Measurements from ENCODE around the gene CRYL1. TPM values are rescaled to one million over a fixed set of nuclear protein-coding genes. Genes with fewer than 3 reads are reported as not detected.

CRYL1 gene
- polyA plus RNA-seq, 1 donor from 2014 or later, result 10.6 TPM

DNA sequence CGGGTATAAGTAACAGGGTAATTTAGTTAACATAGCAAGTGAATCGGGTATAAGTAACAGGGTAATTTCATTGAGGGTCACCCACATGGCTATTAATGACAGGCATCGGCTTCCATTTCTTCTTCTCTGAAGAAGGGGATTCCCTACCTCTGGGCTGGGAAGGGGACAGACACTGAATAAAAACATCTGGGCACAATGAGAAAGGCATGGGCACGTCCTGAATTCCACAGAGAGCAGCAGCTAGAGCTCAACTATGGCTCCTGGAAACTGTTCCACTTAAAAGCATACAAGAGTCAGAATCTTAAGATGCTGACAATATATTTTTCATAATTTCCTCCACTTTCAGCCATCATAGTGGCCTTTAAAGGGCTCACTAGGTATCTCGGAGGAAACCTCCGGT, 51.8 kb downstream of the CRYL1 start:
- no peak for TF ChIP-seq SMC3 (conservative IDR thresholded peaks at IDR 0.05; ENCODE audit: poor library complexity)
- no peak for TF ChIP-seq TAF1 (IDR thresholded peaks at IDR 0.05; ENCODE audit: low read depth)
- TF ChIP-seq, protein P1, sequence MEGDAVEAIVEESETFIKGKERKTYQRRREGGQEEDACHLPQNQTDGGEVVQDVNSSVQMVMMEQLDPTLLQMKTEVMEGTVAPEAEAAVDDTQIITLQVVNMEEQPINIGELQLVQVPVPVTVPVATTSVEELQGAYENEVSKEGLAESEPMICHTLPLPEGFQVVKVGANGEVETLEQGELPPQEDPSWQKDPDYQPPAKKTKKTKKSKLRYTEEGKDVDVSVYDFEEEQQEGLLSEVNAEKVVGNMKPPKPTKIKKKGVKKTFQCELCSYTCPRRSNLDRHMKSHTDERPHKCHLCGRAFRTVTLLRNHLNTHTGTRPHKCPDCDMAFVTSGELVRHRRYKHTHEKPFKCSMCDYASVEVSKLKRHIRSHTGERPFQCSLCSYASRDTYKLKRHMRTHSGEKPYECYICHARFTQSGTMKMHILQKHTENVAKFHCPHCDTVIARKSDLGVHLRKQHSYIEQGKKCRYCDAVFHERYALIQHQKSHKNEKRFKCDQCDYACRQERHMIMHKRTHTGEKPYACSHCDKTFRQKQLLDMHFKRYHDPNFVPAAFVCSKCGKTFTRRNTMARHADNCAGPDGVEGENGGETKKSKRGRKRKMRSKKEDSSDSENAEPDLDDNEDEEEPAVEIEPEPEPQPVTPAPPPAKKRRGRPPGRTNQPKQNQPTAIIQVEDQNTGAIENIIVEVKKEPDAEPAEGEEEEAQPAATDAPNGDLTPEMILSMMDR (IDR thresholded peaks at IDR 0.05; ENCODE audit: poor library complexity, severe bottlenecking), result no peak
- TF ChIP-seq RAD21 (conservative IDR thresholded peaks at IDR 0.05), result no peak
- no peak overlapping the region for H3K27ac ChIP-seq (ENCODE audit: low read length)
- H3K27me3 ChIP-seq (ENCODE audit: insufficient read depth, low read depth, low read length), result no peaks in the 10 kb centered on the region
- H2AFZ ChIP-seq (ENCODE audit: low read depth, low read length), result no peak overlapping the region
- no peaks in the 10 kb centered on the region for H3K79me2 ChIP-seq (replicated peaks; ENCODE audit: insufficient read depth, low read length)
- no peak overlapping the region for H3K4me2 ChIP-seq (ENCODE audit: low read length)
- H3K9ac ChIP-seq (ENCODE audit: low read length), result no peak overlapping the region
- H3K9me3 ChIP-seq (ENCODE audit: low read length), result no peaks in the 10 kb centered on the region
- H3F3A ChIP-seq (ENCODE audit: insufficient read depth, low read length, poor library complexity, severe bottlenecking), result no peaks in the 10 kb centered on the region
- H3K9me2 ChIP-seq (ENCODE audit: insufficient read depth, low read length), result no peaks in the 10 kb centered on the region
- no peaks in the 10 kb centered on the region for H3K36me3 ChIP-seq (ENCODE audit: insufficient read depth, low read length)
- H4K20me1 ChIP-seq (ENCODE audit: insufficient read depth), result no peaks in the 10 kb centered on the region
- H3K4me3 ChIP-seq (ENCODE audit: low read length), result no peak overlapping the region

DNA sequence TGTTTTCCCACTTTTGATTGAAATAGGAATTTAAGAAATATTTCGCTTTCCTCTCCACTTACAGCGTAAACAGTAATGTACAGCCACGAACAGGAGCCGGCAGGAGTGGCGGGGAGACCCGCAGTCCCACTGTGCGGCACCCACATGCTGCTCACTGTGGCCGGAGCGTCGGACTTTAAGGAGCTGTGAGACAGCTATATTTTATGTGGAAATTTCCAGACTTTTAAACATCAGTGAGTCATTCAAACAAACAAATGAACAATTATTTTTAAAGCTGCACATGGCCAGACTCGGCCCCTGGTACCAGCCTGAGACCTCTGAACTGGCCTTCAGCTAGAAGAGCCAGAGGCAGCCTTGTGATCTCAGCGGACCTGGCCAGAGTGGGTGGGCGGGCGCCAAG, 52.5 kb downstream of the CRYL1 start:
- Histone ChIP-seq H3K4me3 (ENCODE audit: low read length) (no peak overlapping the region), H3K9ac (ENCODE audit: low read length) (no peak overlapping the region), H2AFZ (ENCODE audit: low read depth, low read length) (no peak overlapping the region), H3K36me3 (ENCODE audit: insufficient read depth, low read length) (no peaks in the 10 kb centered on the region), H3K27ac (ENCODE audit: low read length) (no peak overlapping the region), H3K79me2 (replicated peaks; ENCODE audit: insufficient read depth, low read length) (no peaks in the 10 kb centered on the region), H3K9me3 (ENCODE audit: low read length) (no peaks in the 10 kb centered on the region), H4K20me1 (ENCODE audit: insufficient read depth) (no peaks in the 10 kb centered on the region), H3K9me2 (ENCODE audit: insufficient read depth, low read length) (no peaks in the 10 kb centered on the region), H3F3A (ENCODE audit: insufficient read depth, low read length, poor library complexity, severe bottlenecking) (no peaks in the 10 kb centered on the region), H3K27me3 (ENCODE audit: insufficient read depth, low read depth, low read length) (no peaks in the 10 kb centered on the region), H3K4me2 (ENCODE audit: low read length) (no peak overlapping the region)
- no peak for TF ChIP-seq POLR2AphosphoS5 (IDR thresholded peaks at IDR 0.05)
- no peak for TF ChIP-seq EP300 (conservative IDR thresholded peaks at IDR 0.05; ENCODE audit: poor library complexity, severe bottlenecking)
- no peak for TF ChIP-seq SMC3 (conservative IDR thresholded peaks at IDR 0.05; ENCODE audit: poor library complexity)
- TF ChIP-seq, protein P1 (IDR thresholded peaks at IDR 0.05; ENCODE audit: poor library complexity, severe bottlenecking), result no peak
- TF ChIP-seq RAD21 (conservative IDR thresholded peaks at IDR 0.05), result no peak
- no peak for TF ChIP-seq TAF1 (IDR thresholded peaks at IDR 0.05; ENCODE audit: low read depth)
- TF ChIP-seq MXI1 (conservative IDR thresholded peaks at IDR 0.05; ENCODE audit: poor library complexity, severe bottlenecking), result no peak
- TF ChIP-seq, protein P2, sequence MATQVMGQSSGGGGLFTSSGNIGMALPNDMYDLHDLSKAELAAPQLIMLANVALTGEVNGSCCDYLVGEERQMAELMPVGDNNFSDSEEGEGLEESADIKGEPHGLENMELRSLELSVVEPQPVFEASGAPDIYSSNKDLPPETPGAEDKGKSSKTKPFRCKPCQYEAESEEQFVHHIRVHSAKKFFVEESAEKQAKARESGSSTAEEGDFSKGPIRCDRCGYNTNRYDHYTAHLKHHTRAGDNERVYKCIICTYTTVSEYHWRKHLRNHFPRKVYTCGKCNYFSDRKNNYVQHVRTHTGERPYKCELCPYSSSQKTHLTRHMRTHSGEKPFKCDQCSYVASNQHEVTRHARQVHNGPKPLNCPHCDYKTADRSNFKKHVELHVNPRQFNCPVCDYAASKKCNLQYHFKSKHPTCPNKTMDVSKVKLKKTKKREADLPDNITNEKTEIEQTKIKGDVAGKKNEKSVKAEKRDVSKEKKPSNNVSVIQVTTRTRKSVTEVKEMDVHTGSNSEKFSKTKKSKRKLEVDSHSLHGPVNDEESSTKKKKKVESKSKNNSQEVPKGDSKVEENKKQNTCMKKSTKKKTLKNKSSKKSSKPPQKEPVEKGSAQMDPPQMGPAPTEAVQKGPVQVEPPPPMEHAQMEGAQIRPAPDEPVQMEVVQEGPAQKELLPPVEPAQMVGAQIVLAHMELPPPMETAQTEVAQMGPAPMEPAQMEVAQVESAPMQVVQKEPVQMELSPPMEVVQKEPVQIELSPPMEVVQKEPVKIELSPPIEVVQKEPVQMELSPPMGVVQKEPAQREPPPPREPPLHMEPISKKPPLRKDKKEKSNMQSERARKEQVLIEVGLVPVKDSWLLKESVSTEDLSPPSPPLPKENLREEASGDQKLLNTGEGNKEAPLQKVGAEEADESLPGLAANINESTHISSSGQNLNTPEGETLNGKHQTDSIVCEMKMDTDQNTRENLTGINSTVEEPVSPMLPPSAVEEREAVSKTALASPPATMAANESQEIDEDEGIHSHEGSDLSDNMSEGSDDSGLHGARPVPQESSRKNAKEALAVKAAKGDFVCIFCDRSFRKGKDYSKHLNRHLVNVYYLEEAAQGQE (IDR thresholded peaks at IDR 0.05; ENCODE audit: borderline replicate concordance), result no peak
- no peak for TF ChIP-seq EZH2 (IDR thresholded peaks at IDR 0.05; ENCODE audit: borderline replicate concordance, insufficient read depth, low read length, poor library complexity, severe bottlenecking)

All from neural cell (in vitro differentiated cells).